GM23338 (cell line): ENCODE results near the gene KRTAP12-1. TPM values are rescaled to one million over a fixed set of nuclear protein-coding genes. Genes with fewer than 3 reads are reported as not detected.

Source experiments
- ATAC-seq: fragments of 200-7000 bp; cut with Tn5 transposase; 3 replicates; pipeline ENCODE4 v1.9.1; 2020
- DNase-seq: peaks from one replicate; pipeline ENCODE4 v3.0.0-alpha.2; 2015; ENCODE audit warnings: low spot score
- H2AFZ ChIP-seq: fragments of 200-600 bp; sonication (generic); 2 replicates; pipeline ENCODE4 v1.8.0; 2016; ENCODE audit warnings: antibody characterized with exemption, mild to moderate bottlenecking, moderate library complexity
- H3F3A ChIP-seq: fragments of 200-600 bp; sonication (generic); replicated peaks from 2 replicates; pipeline ENCODE4 v1.8.0; 2017; ENCODE audit warnings: antibody characterized with exemption, mixed run types, low read depth
- H3K27ac ChIP-seq: fragments of 200-600 bp; sonication (generic); 2 replicates; pipeline ENCODE4 v1.6.1; 2016; ENCODE audit warnings: low read depth
- H3K27me3 ChIP-seq: fragments of 200-600 bp; sonication (generic); 2 replicates; pipeline ENCODE4 v1.8.0; 2016; ENCODE audit warnings: mild to moderate bottlenecking, mixed run types, moderate library complexity; ENCODE audit not compliant: insufficient read depth
- H3K36me3 ChIP-seq: fragments of 200-600 bp; sonication (generic); 2 replicates; pipeline ENCODE4 v1.8.0; 2016; ENCODE audit warnings: mild to moderate bottlenecking; ENCODE audit not compliant: insufficient read depth
- H3K4me1 ChIP-seq: fragments of 200-600 bp; sonication (generic); 2 replicates; pipeline ENCODE4 v1.8.0; 2016; ENCODE audit warnings: mild to moderate bottlenecking, moderate library complexity; ENCODE audit not compliant: insufficient read depth
- H3K4me2 ChIP-seq: fragments of 200-600 bp; sonication (generic); 2 replicates; pipeline ENCODE4 v1.7.1; 2017; ENCODE audit warnings: mixed run types
- H3K4me3 ChIP-seq: fragments of 200-600 bp; sonication (generic); 2 replicates; pipeline ENCODE4 v1.6.1; 2016; ENCODE audit warnings: mixed run types
- H3K79me2 ChIP-seq: fragments of 200-600 bp; sonication (generic); replicated peaks from 2 replicates; pipeline ENCODE4 v1.8.0; 2017; ENCODE audit warnings: mild to moderate bottlenecking; ENCODE audit not compliant: insufficient read depth
- H3K9me2 ChIP-seq: fragments of 200-600 bp; sonication (generic); 2 replicates; pipeline ENCODE4 v1.8.0; 2017; ENCODE audit not compliant: insufficient read depth
- H4K20me1 ChIP-seq: fragments of 200-600 bp; sonication (generic); replicated peaks from 2 replicates; pipeline ENCODE4 v1.8.0; 2017; ENCODE audit warnings: mild to moderate bottlenecking; ENCODE audit not compliant: insufficient read depth
- H3K27ac Mint-ChIP-seq: 2 replicates; pipeline ENCODE4 v1.8.0; 2020; ENCODE audit warnings: inconsistent platforms, mild to moderate bottlenecking, moderate library complexity, mixed read lengths
- H3K27me3 Mint-ChIP-seq: 3 replicates; pipeline ENCODE4 v1.8.0; 2022; ENCODE audit warnings: low read depth, mild to moderate bottlenecking, moderate library complexity, mixed read lengths, inconsistent platforms; ENCODE audit not compliant: insufficient read depth, poor library complexity
- H3K36me3 Mint-ChIP-seq: 3 replicates; pipeline ENCODE4 v1.8.0; 2021; ENCODE audit warnings: low read depth, mild to moderate bottlenecking, inconsistent platforms, moderate library complexity, mixed read lengths
- H3K4me1 Mint-ChIP-seq: 3 replicates; pipeline ENCODE4 v1.8.0; 2020; ENCODE audit warnings: mild to moderate bottlenecking, inconsistent platforms, mixed read lengths
- H3K4me3 Mint-ChIP-seq: 3 replicates; pipeline ENCODE4 v1.8.0; 2021; ENCODE audit warnings: moderate library complexity, mild to moderate bottlenecking, inconsistent platforms, mixed read lengths
- H3K9me3 Mint-ChIP-seq: 3 replicates; pipeline ENCODE4 v1.8.0; 2020; ENCODE audit warnings: moderate library complexity, mild to moderate bottlenecking, inconsistent platforms, mixed read lengths
- CTCF ChIP-seq, 2 experiments: fragments of 200-600 bp in 1 of 2; sonication (generic) in 1 of 2; conservative IDR thresholded peaks; 2 replicates each; pipeline versions ENCODE4 v1.5.1 to v1.6.1; 2016 to 2017; ENCODE audit warnings: antibody characterized with exemption in 2 of 2, low read depth in 2 of 2, mild to moderate bottlenecking in 2 of 2, moderate library complexity in 1 of 2
- ETS1 ChIP-seq: IDR thresholded peaks from 2 replicates; pipeline ENCODE4 v1.6.1; 2016; ENCODE audit warnings: antibody characterized with exemption
- EZH2 ChIP-seq: fragments of 200-600 bp; sonication (generic); IDR thresholded peaks from one replicate; pipeline ENCODE4 v1.8.0; 2017; ENCODE audit warnings: antibody characterized with exemption, mild to moderate bottlenecking, low read depth; ENCODE audit not compliant: unreplicated experiment
- JUNB ChIP-seq: IDR thresholded peaks from one replicate; pipeline ENCODE4 v1.6.1; 2016; ENCODE audit warnings: antibody characterized with exemption; ENCODE audit not compliant: unreplicated experiment
- NANOG ChIP-seq: IDR thresholded peaks from 2 replicates; pipeline ENCODE4 v1.6.1; 2016; ENCODE audit warnings: antibody characterized with exemption, borderline replicate concordance
- REST ChIP-seq: IDR thresholded peaks from one replicate; pipeline ENCODE4 v1.6.1; 2018; ENCODE audit warnings: antibody characterized with exemption; ENCODE audit not compliant: unreplicated experiment
- ZNF331 ChIP-seq: fragments of 250-450 bp; sonication (Bioruptor Pico); IDR thresholded peaks from 2 replicates; pipeline ENCODE4 v1.5.0; 2020; ENCODE audit warnings: low read depth, mild to moderate bottlenecking, moderate library complexity
- ZNF462 ChIP-seq: fragments of 250-450 bp; sonication (Bioruptor Pico); IDR thresholded peaks from 2 replicates; pipeline ENCODE4 v1.5.0; 2020; ENCODE audit warnings: mild to moderate bottlenecking, moderate library complexity
- polyA plus RNA-seq: library from polyadenylated mRNA; unstranded; fragments of >200 nt; fragmentation: Nextera tagmentation; extraction: Ambion mirVana; gene quantifications from 2 replicates; pipeline ENCODE4 v1.2.1, GENCODE V29; 2016
- total RNA-seq: library from RNA; depleted of rRNA; stranded (reverse); fragments of >200 nt; shearing (Covaris generic); gene quantifications from 2 replicates; pipeline ENCODE4 v1.2.3, GENCODE V29; 2014

Gene KRTAP12-1
- total and polyA plus RNA-seq, 2 experiments from 2014 or later: not detected

- Histone ChIP-seq H2AFZ (no peak overlapping the region; the same call in 1 of the 2 replicates), H3K27me3 (peaks cover 58% of the 10 kb centered on the region), H3K4me3 (peak overlapping the region; percentile 71), H3K27ac (peak overlapping the region; percentile 87), H3K79me2 (no peaks in the 10 kb centered on the region), H3K9me2 (no peaks in the 10 kb centered on the region), H3K4me2 (peak overlapping the region; percentile 95), H3K4me1 (peaks cover 65% of the 10 kb centered on the region), H3F3A (peaks cover 25% of the 10 kb centered on the region), H4K20me1 (no peaks in the 10 kb centered on the region), H3K36me3 (no peaks in the 10 kb centered on the region)
- no peaks in the 10 kb centered on the region for H3K9me3 Mint-ChIP-seq
- peak overlapping the region; percentile 92 for H3K27ac Mint-ChIP-seq
- no peaks in the 10 kb centered on the region for H3K36me3 Mint-ChIP-seq
- peaks cover 61% of the 10 kb centered on the region for H3K27me3 Mint-ChIP-seq
- no peak for TF ChIP-seq CTCF (conservative IDR thresholded peaks at IDR 0.05; ENCODE audit: low read depth in 2 of 2)
- H3K4me3 Mint-ChIP-seq: peak overlapping the region; percentile 78
- H3K4me1 Mint-ChIP-seq: peaks cover 75% of the 10 kb centered on the region
- ATAC-seq (peak; percentile 2; the same call in 1 of the 3 replicates), DNase-seq (peak; percentile 41)
These were observed 24.2 kb upstream of the KRTAP12-1 start for GRCh38 chr21:44706026-44706705.

- no peaks in the 10 kb centered on the region for H3K79me2 ChIP-seq
- DNase-seq (peak; percentile 58), ATAC-seq (peak; percentile 23)
- no peaks in the 10 kb centered on the region for H3K9me3 Mint-ChIP-seq
- H3K36me3 Mint-ChIP-seq: no peaks in the 10 kb centered on the region
- H3K4me1 ChIP-seq: peaks cover 52% of the 10 kb centered on the region
- 0 out of 2 replicates have a peak, but pooled peaks cover 16% of the 10 kb centered on the region for H3F3A ChIP-seq
- H3K4me3 ChIP-seq: peak overlapping the region; percentile 71
- peaks cover 43% of the 10 kb centered on the region for H3K27me3 ChIP-seq
- peaks cover 71% of the 10 kb centered on the region for H3K4me1 Mint-ChIP-seq
- H3K9me2 ChIP-seq: no peaks in the 10 kb centered on the region
- no peaks in the 10 kb centered on the region for H3K36me3 ChIP-seq
- peak overlapping the region; percentile 68 for H3K27ac Mint-ChIP-seq
- H3K4me3 Mint-ChIP-seq: peak overlapping the region; percentile 64
- H3K27me3 Mint-ChIP-seq: peaks cover 54% of the 10 kb centered on the region
- no peak overlapping the region for H2AFZ ChIP-seq
- H3K27ac ChIP-seq: peak overlapping the region; percentile 90; the same call in 1 of the 2 replicates
- peak overlapping the region; percentile 76 for H3K4me2 ChIP-seq
- H4K20me1 ChIP-seq: no peaks in the 10 kb centered on the region
- no peak for TF ChIP-seq REST
- TF ChIP-seq EZH2: no peak
- TF ChIP-seq ZNF462 (CRISPR knock-in tag): no peak
- TF ChIP-seq JUNB: no peak
- TF ChIP-seq ZNF331 (CRISPR knock-in tag): no peak
- no peak for TF ChIP-seq NANOG
- no peak for TF ChIP-seq ETS1
These were observed 22.7 kb upstream of the KRTAP12-1 start for GRCh38 chr21:44704636-44705001.
